NCI-H1417 treated with DMSO at 0.1 percent for 48 hours (cell line): ENCODE measurements around the gene HSD17B7.

Experiments
- DNase-seq: peaks from one replicate; lab custom pipeline; 2025; lab: John Stamatoyannopoulos, UW

Gene HSD17B7

DNA sequence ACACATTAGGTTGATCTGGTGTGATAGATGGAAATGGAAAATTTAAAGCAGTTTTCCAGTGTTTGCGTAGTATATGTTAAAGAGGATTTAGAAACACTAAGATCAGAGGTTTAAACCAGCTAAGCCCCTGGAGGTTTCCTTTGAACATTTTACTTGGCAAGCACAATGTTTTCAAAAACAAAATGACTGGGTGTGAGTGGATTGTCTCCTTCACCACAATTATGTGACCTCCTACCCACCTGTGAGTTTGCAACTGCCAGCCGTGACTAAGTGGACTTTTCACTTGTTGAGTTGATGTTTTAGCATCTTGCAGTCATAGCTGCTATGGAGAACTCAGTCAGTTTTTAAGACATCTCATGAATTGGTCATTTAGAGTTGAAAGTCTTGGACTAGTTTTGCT, 65.8 kb downstream of the HSD17B7 start:
- DNase-seq: no peak

- DNase-seq: no peak
Measured at GRCh38 chr1:162857850-162858249, 67.3 kb downstream of the HSD17B7 start.

DNA sequence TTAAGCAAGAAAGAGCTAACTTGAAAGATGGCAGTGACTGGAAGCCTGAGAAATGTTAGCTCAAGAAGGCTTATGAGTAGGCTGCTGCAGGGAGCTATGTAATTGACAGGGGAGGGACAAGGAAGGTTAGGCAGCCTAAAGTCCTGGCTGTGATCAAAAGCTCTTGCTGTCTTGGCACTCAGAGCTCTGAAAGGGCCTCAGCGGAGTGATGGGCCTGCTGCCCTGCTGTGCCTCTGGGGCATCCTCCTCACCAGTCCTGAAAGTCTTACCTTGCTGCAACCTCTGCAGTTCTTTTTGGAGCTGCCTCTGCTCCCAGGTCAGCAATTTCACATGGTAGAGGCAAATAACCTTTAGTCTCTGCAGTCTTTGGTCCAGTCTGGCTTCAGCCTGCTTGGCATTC, 68.7 kb downstream of the HSD17B7 start:
- DNase-seq: no peak

- DNase-seq: no peak
Measured at GRCh38 chr1:162861101-162861500, 70.6 kb downstream of the HSD17B7 start, which contains the start of gene CCDC190. CCDC190 (minus strand) TSS chr1:162861175; CDS start chr1:162859646, 1,529 bp downstream.

DNA sequence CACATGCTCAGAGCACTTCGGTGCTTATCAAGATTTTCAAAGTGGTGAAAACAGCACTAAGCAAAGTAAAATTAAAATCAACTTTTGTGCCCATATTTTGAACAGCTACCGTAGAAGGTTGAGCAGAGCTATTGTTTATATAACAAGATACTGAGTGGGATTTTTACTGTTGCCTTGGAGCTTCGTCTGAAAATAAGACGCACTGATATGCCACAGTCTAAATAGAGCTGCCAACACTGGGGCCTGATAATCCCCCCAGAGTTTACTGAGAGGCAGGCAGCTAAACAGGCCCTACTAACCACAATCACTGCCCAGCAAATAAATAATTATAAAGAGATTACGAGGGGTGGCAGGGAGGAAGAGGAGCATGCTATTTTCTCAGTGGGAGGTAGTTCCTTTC, 71.1 kb downstream of the HSD17B7 start:
- no peak for DNase-seq
